Effector memory CD8-positive, alpha-beta T cell (primary cell): ENCODE measurements around the gene MCFD2.
"Not testable (repeated sequence)": the region's sequence is repeated elsewhere in the genome, so short reads cannot be mapped to it uniquely, and the experiment has no call there.

Experiments
- ATAC-seq: fragments of 150-1000 bp; cut with Tn5 transposase; replicated peaks from 2 replicates; pipeline ENCODE4 v1.10.0; 2021; ENCODE audit warnings: mild to moderate bottlenecking, moderate library complexity
- DNase-seq, 3 experiments: peaks; one replicate each; pipeline ENCODE4 v3.0.0; 2021
- H3K27ac Mint-ChIP-seq, 2 donors: one replicate each; pipeline ENCODE4 v1.8.0; 2022; ENCODE audit warnings: mild to moderate bottlenecking in 2 of 2, mixed read lengths in 2 of 2, moderate library complexity in 2 of 2
- H3K27me3 Mint-ChIP-seq, 2 donors: one replicate each; pipeline ENCODE4 v1.8.0; 2022; ENCODE audit warnings: mixed read lengths in 2 of 2
- H3K36me3 Mint-ChIP-seq: one replicate; pipeline ENCODE4 v1.8.0; 2022; ENCODE audit warnings: mild to moderate bottlenecking, moderate library complexity, mixed read lengths; ENCODE audit not compliant: insufficient read depth
- H3K4me1 Mint-ChIP-seq, 2 donors: one replicate each; pipeline ENCODE4 v1.8.0; 2022; ENCODE audit warnings: low read depth in 2 of 2, mixed read lengths in 2 of 2
- H3K4me3 Mint-ChIP-seq, 2 donors: one replicate each; pipeline ENCODE4 v1.8.0; 2022; ENCODE audit warnings: mild to moderate bottlenecking in 2 of 2, mixed read lengths in 2 of 2, moderate library complexity in 2 of 2
- H3K9me3 Mint-ChIP-seq, 2 donors: one replicate each; pipeline ENCODE4 v1.8.0; 2022; ENCODE audit warnings: mixed read lengths in 2 of 2

The MCFD2 gene

GRCh38 chr2:46886268-46887027 lies 29.2 kb downstream of the MCFD2 start:
- H3K9me3 Mint-ChIP-seq = no peaks in the 10 kb centered on the region
- ATAC-seq (no peak), DNase-seq (no peak)
- no peaks in the 10 kb centered on the region for H3K36me3 Mint-ChIP-seq
- H3K4me3 Mint-ChIP-seq = no peak overlapping the region
- H3K4me1 Mint-ChIP-seq = peaks cover 0 to 3% of the 10 kb centered on the region in 2 donors
- H3K27ac Mint-ChIP-seq = no peak overlapping the region
- H3K27me3 Mint-ChIP-seq = peaks cover 16 to 46% of the 10 kb centered on the region in 2 donors

- H3K27ac Mint-ChIP-seq = no peak overlapping the region
- peaks cover 16 to 46% of the 10 kb centered on the region in 2 donors for H3K27me3 Mint-ChIP-seq
- H3K9me3 Mint-ChIP-seq = no peaks in the 10 kb centered on the region
- H3K4me1 Mint-ChIP-seq = peaks cover 0 to 3% of the 10 kb centered on the region in 2 donors
- ATAC-seq (no peak), DNase-seq (no peak)
- no peak overlapping the region for H3K4me3 Mint-ChIP-seq
- H3K36me3 Mint-ChIP-seq = no peaks in the 10 kb centered on the region
These were observed 30.2 kb downstream of the MCFD2 start for GRCh38 chr2:46885376-46885775.

- no peaks in the 10 kb centered on the region for H3K36me3 Mint-ChIP-seq
- H3K27ac Mint-ChIP-seq = no peak overlapping the region
- no peak for DNase-seq
- peaks cover 11 to 20% of the 10 kb centered on the region in 2 donors for H3K27me3 Mint-ChIP-seq
- no peaks in the 10 kb centered on the region for H3K9me3 Mint-ChIP-seq
- no peak for ATAC-seq
- no peak overlapping the region for H3K4me3 Mint-ChIP-seq
- H3K4me1 Mint-ChIP-seq = no peaks in the 10 kb centered on the region
These were observed 36.1 kb downstream of the MCFD2 start for GRCh38 chr2:46879511-46879910.

- H3K36me3 Mint-ChIP-seq = no peaks in the 10 kb centered on the region
- DNase-seq = no peak
These were observed 36.7 kb downstream of the MCFD2 start for GRCh38 chr2:46878886-46879285.

GRCh38 chr2:46878240-46878877 lies 37.2 kb downstream of the MCFD2 start:
- Mint-ChIP-seq H3K4me1 (no peaks in the 10 kb centered on the region), H3K27me3 (peaks cover 5 to 16% of the 10 kb centered on the region in 2 donors), H3K36me3 (no peaks in the 10 kb centered on the region), H3K4me3 (no peak overlapping the region), H3K27ac (no peak overlapping the region), H3K9me3 (no peaks in the 10 kb centered on the region)
- DNase-seq (no peak), ATAC-seq (no peak)

More at GRCh38 chr2:46878886-46879285, 36.7 kb downstream of the MCFD2 start:
- Mint-ChIP-seq H3K9me3 (no peaks in the 10 kb centered on the region), H3K4me1 (no peaks in the 10 kb centered on the region), H3K27me3 (peaks cover 7 to 18% of the 10 kb centered on the region in 2 donors), H3K27ac (no peak overlapping the region), H3K4me3 (no peak overlapping the region)
- no peak for ATAC-seq

GRCh38 chr2:46877619-46878113 lies 37.9 kb downstream of the MCFD2 start:
- H3K27ac Mint-ChIP-seq = no peak overlapping the region

GRCh38 chr2:46876741-46877384 lies 38.7 kb downstream of the MCFD2 start:
- H3K27me3 Mint-ChIP-seq = peaks cover 5 to 27% of the 10 kb centered on the region in 2 donors
- DNase-seq = no peak
- H3K27ac Mint-ChIP-seq = no peak overlapping the region
- no peaks in the 10 kb centered on the region for H3K9me3 Mint-ChIP-seq
- no peak overlapping the region for H3K4me3 Mint-ChIP-seq
- H3K4me1 Mint-ChIP-seq = no peaks in the 10 kb centered on the region
- no peak for ATAC-seq
- peaks cover 3% of the 10 kb centered on the region for H3K36me3 Mint-ChIP-seq

More at GRCh38 chr2:46877619-46878113, 37.9 kb downstream of the MCFD2 start:
- peaks cover 5 to 19% of the 10 kb centered on the region in 2 donors for H3K27me3 Mint-ChIP-seq
- H3K4me3 Mint-ChIP-seq = no peak overlapping the region
- H3K36me3 Mint-ChIP-seq = peaks cover 3% of the 10 kb centered on the region
- no peak for ATAC-seq
- H3K9me3 Mint-ChIP-seq = no peaks in the 10 kb centered on the region
- no peak for DNase-seq
- no peaks in the 10 kb centered on the region for H3K4me1 Mint-ChIP-seq

- H3K36me3 Mint-ChIP-seq, H3K4me3 Mint-ChIP-seq, H3K4me1 Mint-ChIP-seq, H3K27ac Mint-ChIP-seq, ATAC-seq, DNase-seq, H3K9me3 Mint-ChIP-seq: not testable (repeated sequence)
- H3K27me3 Mint-ChIP-seq = peaks cover 5 to 34% of the 10 kb centered on the region in 2 donors
These were observed 39.5 kb downstream of the MCFD2 start for GRCh38 chr2:46875962-46876689.

GRCh38 chr2:46875226-46875899 lies 40.2 kb downstream of the MCFD2 start:
- DNase-seq = no peak
- no peaks in the 10 kb centered on the region for H3K4me1 Mint-ChIP-seq
- H3K36me3 Mint-ChIP-seq = peaks cover 3% of the 10 kb centered on the region
- ATAC-seq = no peak
- H3K4me3 Mint-ChIP-seq = no peak overlapping the region
- peaks cover 11 to 42% of the 10 kb centered on the region in 2 donors for H3K27me3 Mint-ChIP-seq
- no peaks in the 10 kb centered on the region for H3K9me3 Mint-ChIP-seq
- no peak overlapping the region for H3K27ac Mint-ChIP-seq

- no peak for ATAC-seq
- no peak for DNase-seq
- Mint-ChIP-seq H3K36me3 (peaks cover 3% of the 10 kb centered on the region), H3K4me3 (no peak overlapping the region), H3K27me3 (peaks cover 11 to 52% of the 10 kb centered on the region in 2 donors), H3K27ac (no peak overlapping the region), H3K4me1 (no peaks in the 10 kb centered on the region), H3K9me3 (no peaks in the 10 kb centered on the region)
These were observed 41.2 kb downstream of the MCFD2 start for GRCh38 chr2:46874236-46874929.

- no peak overlapping the region for H3K27ac Mint-ChIP-seq
- no peaks in the 10 kb centered on the region for H3K9me3 Mint-ChIP-seq
- H3K27me3 Mint-ChIP-seq = peaks cover 11 to 57% of the 10 kb centered on the region in 2 donors
- H3K4me3 Mint-ChIP-seq = no peak overlapping the region
- H3K36me3 Mint-ChIP-seq = peaks cover 3% of the 10 kb centered on the region
- no peak for DNase-seq
- no peak for ATAC-seq
- H3K4me1 Mint-ChIP-seq = no peaks in the 10 kb centered on the region
These were observed 42.0 kb downstream of the MCFD2 start for GRCh38 chr2:46873604-46874068.

- Mint-ChIP-seq H3K4me3 (no peak overlapping the region), H3K27me3 (peaks cover 14 to 57% of the 10 kb centered on the region in 2 donors), H3K9me3 (no peaks in the 10 kb centered on the region), H3K36me3 (peaks cover 3% of the 10 kb centered on the region), H3K27ac (no peak overlapping the region), H3K4me1 (no peaks in the 10 kb centered on the region)
- DNase-seq (no peak), ATAC-seq (no peak)
These were observed 42.6 kb downstream of the MCFD2 start for GRCh38 chr2:46872902-46873603.
